OCI-LY7 (cell line): Measurements from ENCODE around the gene NBPF4. TPM values are rescaled to one million over a fixed set of nuclear protein-coding genes. Genes with fewer than 3 reads are reported as not detected.
"Not testable (repeated sequence)": the region's sequence is repeated elsewhere in the genome, so short reads cannot be mapped to it uniquely, and the experiment has no call there.

Experiments
- BruUV-seq: library from RNA; stranded (reverse); fragments of 400-500 nt; replicated peaks from 2 replicates; lab custom pipeline; 2021; lab: Mats Ljungman, UMichigan
- CTCF ChIA-PET: fragments of 300-600 bp; sonication (Branson Sonifier 250); formaldehyde crosslinking; loops from one replicate; lab custom pipeline; 2022; ENCODE audit warnings: antibody characterized with exemption; ENCODE audit not compliant: unreplicated experiment; lab: Charles Lee
- POLR2A ChIA-PET: fragments of 300-600 bp; sonication (Branson Sonifier 250); formaldehyde crosslinking; loops from one replicate; lab custom pipeline; 2022; ENCODE audit warnings: antibody characterized with exemption; lab: Charles Lee
- DNase-seq: peaks from one replicate; pipeline ENCODE4 v3.0.0-alpha.2; 2015; ENCODE audit warnings: low spot score
- H2AFZ ChIP-seq: fragments of 200-600 bp; sonication (generic), shearing (Covaris generic); 2 replicates; pipeline ENCODE4 v1.6.1; 2014; ENCODE audit warnings: mild to moderate bottlenecking, antibody characterized with exemption, low read length, moderate library complexity
- H3K27ac ChIP-seq: fragments of 200-600 bp; sonication (generic); 2 replicates; pipeline ENCODE4 v1.5.1; 2014; ENCODE audit warnings: mixed run types, low read depth, mild to moderate bottlenecking, moderate library complexity, low read length, inconsistent platforms; ENCODE audit not compliant: poor library complexity, severe bottlenecking
- H3K36me3 ChIP-seq: fragments of 200-600 bp; sonication (generic); 2 replicates; pipeline ENCODE4 v1.6.1; 2014; ENCODE audit warnings: mild to moderate bottlenecking, antibody characterized with exemption, low read length, moderate library complexity, mixed read lengths; ENCODE audit not compliant: insufficient read depth
- H3K4me1 ChIP-seq: fragments of 200-600 bp; sonication (generic); 2 replicates; pipeline ENCODE4 v1.5.1; 2014; ENCODE audit warnings: mild to moderate bottlenecking, low read length; ENCODE audit not compliant: insufficient read depth, poor library complexity, severe bottlenecking
- H3K4me2 ChIP-seq: fragments of 200-600 bp; sonication (generic); 2 replicates; pipeline ENCODE4 v1.6.1; 2014; ENCODE audit warnings: mild to moderate bottlenecking, low read length
- H3K4me3 ChIP-seq: fragments of 200-600 bp; sonication (generic); 2 replicates; pipeline ENCODE4 v1.5.1; 2014; ENCODE audit warnings: mild to moderate bottlenecking, low read depth, low read length; ENCODE audit not compliant: poor library complexity, severe bottlenecking
- H3K79me2 ChIP-seq: fragments of 200-600 bp; sonication (generic); 2 replicates; pipeline ENCODE4 v1.6.1; 2016; ENCODE audit warnings: low read depth, mild to moderate bottlenecking, low read length, moderate library complexity, mixed read lengths; ENCODE audit not compliant: insufficient read depth
- H3K9me2 ChIP-seq: fragments of 200-600 bp; sonication (generic); 2 replicates; pipeline ENCODE4 v1.6.1; 2016; ENCODE audit warnings: mild to moderate bottlenecking, low read length, mixed read lengths; ENCODE audit not compliant: insufficient read depth
- H3K9me3 ChIP-seq: fragments of 200-600 bp; sonication (generic); 2 replicates; pipeline ENCODE4 v1.6.1; 2014; ENCODE audit warnings: mild to moderate bottlenecking, mixed run types, low read length, mixed read lengths
- H4K20me1 ChIP-seq: fragments of 200-600 bp; sonication (generic); 2 replicates; pipeline ENCODE4 v1.6.1; 2014; ENCODE audit warnings: mild to moderate bottlenecking, antibody characterized with exemption, low read length, moderate library complexity, mixed read lengths; ENCODE audit not compliant: insufficient read depth
- CTCF ChIP-seq: fragments of 200-600 bp; sonication (generic); conservative IDR thresholded peaks from 2 replicates; pipeline ENCODE4 v1.5.1; 2014; ENCODE audit warnings: mild to moderate bottlenecking, antibody characterized with exemption, low read length, moderate library complexity, mixed read lengths
- EZH2phosphoT487 ChIP-seq: fragments of 200-600 bp; sonication (generic); IDR thresholded peaks from 2 replicates; pipeline ENCODE4 v1.6.1; 2018; ENCODE audit warnings: low read depth, borderline replicate concordance, mild to moderate bottlenecking, mixed run types, antibody characterized with exemption, low read length, moderate library complexity, mixed read lengths
- intact Hi-C: fragments of 100-400 bp; cut with micrococcal nuclease; formaldehyde crosslinking; loops from one replicate; pipeline ENCODE4 v1.10.0; 2022; ENCODE audit not compliant: unreplicated experiment
- total RNA-seq, 2 experiments: library from RNA; depleted of rRNA in 1 of 2; stranded (reverse); fragments of >200 nt in 1 of 2; shearing (Covaris generic) in 1 of 2; gene quantifications; 2 replicates each; pipeline ENCODE4 v1.2.3, GENCODE V29; 2014 to 2022

The NBPF4 gene
- total RNA-seq, 2 experiments from 2014 or later: not detected

- H3K4me1 ChIP-seq, H3K36me3 ChIP-seq, H3K27ac ChIP-seq, intact Hi-C loops, H2AFZ ChIP-seq, CTCF ChIA-PET, H3K4me2 ChIP-seq, H3K9me2 ChIP-seq, H3K9me3 ChIP-seq, BruUV-seq, H3K79me2 ChIP-seq, H4K20me1 ChIP-seq, H3K4me3 ChIP-seq, DNase-seq: not testable (repeated sequence)
- POLR2A ChIA-PET: interaction anchor here (0.6 kb wide), 1 partner anchor 36 kb away, joined by 5 read pairs; no protein-coding TSS in a partner anchor
Observed at GRCh38 chr1:108216028-108216890, 27.6 kb downstream of the NBPF4 start.

GRCh38 chr1:108214641-108215465 is 29.0 kb downstream of the NBPF4 start:
- H4K20me1 ChIP-seq, H2AFZ ChIP-seq, intact Hi-C loops, H3K4me2 ChIP-seq, H3K79me2 ChIP-seq, POLR2A ChIA-PET, H3K27ac ChIP-seq, BruUV-seq, H3K4me3 ChIP-seq, H3K36me3 ChIP-seq, H3K9me3 ChIP-seq, H3K4me1 ChIP-seq, H3K9me2 ChIP-seq, CTCF ChIA-PET: not testable (repeated sequence)
- TF ChIP-seq CTCF: peak; percentile 77
- DNase-seq: peak; percentile 46

DNA sequence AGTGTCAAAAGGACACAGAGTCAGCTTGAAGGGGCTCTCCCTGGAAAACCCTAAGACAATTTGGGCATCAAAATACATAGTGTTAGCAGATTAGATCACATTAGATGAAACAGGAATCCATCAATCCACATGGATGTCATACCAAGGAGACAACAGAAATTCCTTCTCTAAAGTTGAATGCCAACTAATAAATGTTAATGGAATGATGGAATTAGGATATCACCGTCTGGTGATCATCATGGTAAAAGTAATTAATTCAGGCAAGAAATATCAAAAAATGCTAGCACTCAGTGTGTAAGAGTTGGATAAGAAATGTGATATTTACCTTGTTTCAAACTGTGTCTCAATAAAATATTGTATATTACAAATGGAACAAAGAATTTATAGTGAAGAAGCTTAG is 32.9 kb downstream of the NBPF4 start:
- POLR2A ChIA-PET: interaction anchor here (0.5 kb wide), 1 partner anchor 802 kb away, joined by 4 read pairs; no protein-coding TSS in a partner anchor
- no peak for DNase-seq

More for the DNA sequence above, 32.9 kb downstream of the NBPF4 start:
- no peaks in the 10 kb centered on the region for H3K9me3 ChIP-seq
- no peak overlapping the region for H3K4me3 ChIP-seq
- H3K9me2 ChIP-seq: no peaks in the 10 kb centered on the region
- H3K4me2 ChIP-seq: no peak overlapping the region
- no TSS peak for BruUV-seq
- no peak overlapping the region for H2AFZ ChIP-seq
- H3K27ac ChIP-seq: no peak overlapping the region
- H3K4me1 ChIP-seq: no peaks in the 10 kb centered on the region
- CTCF ChIA-PET: no interaction called here
- TF ChIP-seq EZH2phosphoT487 (no peak), CTCF (no peak)
- H4K20me1 ChIP-seq: no peaks in the 10 kb centered on the region
- H3K36me3 ChIP-seq: no peaks in the 10 kb centered on the region
- intact Hi-C loops: no loop called here
- no peaks in the 10 kb centered on the region for H3K79me2 ChIP-seq
